HCT116 (cell line): ENCODE measurements around the gene TMEM214.

Experiments used
- ATF3 ChIP-seq: IDR thresholded peaks from 2 replicates; pipeline ENCODE4 v1.6.1; 2012
- CTCF ChIP-seq, 3 experiments: fragments of 200-600 bp in 1 of 3; sonication (generic) in 1 of 3; IDR thresholded peaks in 2 of 3; conservative IDR thresholded peaks in 1 of 3; 2 replicates each; pipeline ENCODE4 v1.5.1; 2012 to 2017; ENCODE audit warnings: low read depth in 2 of 3, low read length in 2 of 3, antibody characterized with exemption in 1 of 3, borderline replicate concordance in 1 of 3, control low read depth in 1 of 3, mild to moderate bottlenecking in 1 of 3, mixed read lengths in 1 of 3, mixed run types in 1 of 3, moderate library complexity in 1 of 3; ENCODE audit not compliant: insufficient read depth in 1 of 3
- EZH2 ChIP-seq: fragments of 200-600 bp; sonication (generic); IDR thresholded peaks from 2 replicates; pipeline ENCODE4 v1.6.1; 2017; ENCODE audit warnings: antibody characterized with exemption, mixed run types

- no peak for TF ChIP-seq EZH2
- TF ChIP-seq CTCF (IDR thresholded peaks at IDR 0.05 in 2 of 3, conservative IDR thresholded peaks at IDR 0.05 in 1 of 3; ENCODE audit: borderline replicate concordance in 1 of 3, insufficient read depth in 1 of 3, low read depth in 2 of 3, low read length in 2 of 3) = no peak
- TF ChIP-seq ATF3 = no peak
These were observed 24.4 kb downstream of the TMEM214 start for GRCh38 chr2:27057184-27057583.
